ENCODE data around the gene KLHDC7B. TPM values are rescaled to one million over a fixed set of nuclear protein-coding genes. Genes with fewer than 3 reads are reported as not detected.

The KLHDC7B gene
- total RNA-seq, 1 experiment from 2014 or later: 1.8 TPM

DNA sequence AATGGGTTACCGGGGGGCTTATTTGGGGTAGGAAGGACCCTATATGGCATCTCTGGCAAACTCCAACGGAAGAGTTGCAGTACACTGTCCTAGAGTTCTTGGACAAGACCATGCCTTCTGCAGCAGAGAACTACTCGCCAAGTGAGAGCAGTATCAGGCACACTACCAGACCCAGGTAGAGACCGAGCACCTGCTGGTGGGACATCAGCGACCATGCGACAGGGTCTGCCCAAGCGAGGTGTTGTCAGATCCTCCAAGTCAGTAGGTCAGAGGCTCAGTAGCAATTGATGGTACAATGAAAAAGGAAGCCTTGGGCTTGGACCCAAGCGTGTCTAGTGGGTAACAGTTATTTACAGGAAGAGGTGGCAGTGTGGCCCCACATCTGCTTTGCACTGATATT, 40.1 kb downstream of the KLHDC7B start:
- H3K4me1 ChIP-seq (ENCODE audit: control insufficient read depth, insufficient read depth, low read length): 0 out of 2 replicates have a peak, but pooled peaks cover 2% of the 10 kb centered on the region
- H3K27ac ChIP-seq (ENCODE audit: low read length): no peak overlapping the region
- H3K9me3 ChIP-seq (ENCODE audit: control insufficient read depth, insufficient read depth, low read depth, low read length): no peaks in the 10 kb centered on the region
- H3K4me3 ChIP-seq (ENCODE audit: low read depth in 2 of 2, low read length in 2 of 2): no peak overlapping the region
- H3K36me3 ChIP-seq (ENCODE audit: control insufficient read depth, insufficient read depth, low read length): no peaks in the 10 kb centered on the region
- no TSS peak for BruUV-seq (replicated peaks)
- H3K27me3 ChIP-seq (ENCODE audit: control insufficient read depth, insufficient read depth, low read length): no peaks in the 10 kb centered on the region
- no peak for DNase-seq (ENCODE audit: low read depth, low spot score)
- CTCF ChIA-PET: no interaction called here
- intact Hi-C loops (cut with micrococcal nuclease; ENCODE audit: unreplicated experiment) (no loop called here), in situ Hi-C loops (cut with HindIII; ENCODE audit: low pct_unique_long_range_greater_than_20kb, low sequenced_read_pairs) (no loop called here)
- ATAC-seq: no peak
- POLR2A ChIA-PET: no interaction called here
- TF ChIP-seq SIN3A (IDR thresholded peaks at IDR 0.05; ENCODE audit: borderline replicate concordance, insufficient read depth, low read depth, low read length): no peak
- TF ChIP-seq, protein P1, sequence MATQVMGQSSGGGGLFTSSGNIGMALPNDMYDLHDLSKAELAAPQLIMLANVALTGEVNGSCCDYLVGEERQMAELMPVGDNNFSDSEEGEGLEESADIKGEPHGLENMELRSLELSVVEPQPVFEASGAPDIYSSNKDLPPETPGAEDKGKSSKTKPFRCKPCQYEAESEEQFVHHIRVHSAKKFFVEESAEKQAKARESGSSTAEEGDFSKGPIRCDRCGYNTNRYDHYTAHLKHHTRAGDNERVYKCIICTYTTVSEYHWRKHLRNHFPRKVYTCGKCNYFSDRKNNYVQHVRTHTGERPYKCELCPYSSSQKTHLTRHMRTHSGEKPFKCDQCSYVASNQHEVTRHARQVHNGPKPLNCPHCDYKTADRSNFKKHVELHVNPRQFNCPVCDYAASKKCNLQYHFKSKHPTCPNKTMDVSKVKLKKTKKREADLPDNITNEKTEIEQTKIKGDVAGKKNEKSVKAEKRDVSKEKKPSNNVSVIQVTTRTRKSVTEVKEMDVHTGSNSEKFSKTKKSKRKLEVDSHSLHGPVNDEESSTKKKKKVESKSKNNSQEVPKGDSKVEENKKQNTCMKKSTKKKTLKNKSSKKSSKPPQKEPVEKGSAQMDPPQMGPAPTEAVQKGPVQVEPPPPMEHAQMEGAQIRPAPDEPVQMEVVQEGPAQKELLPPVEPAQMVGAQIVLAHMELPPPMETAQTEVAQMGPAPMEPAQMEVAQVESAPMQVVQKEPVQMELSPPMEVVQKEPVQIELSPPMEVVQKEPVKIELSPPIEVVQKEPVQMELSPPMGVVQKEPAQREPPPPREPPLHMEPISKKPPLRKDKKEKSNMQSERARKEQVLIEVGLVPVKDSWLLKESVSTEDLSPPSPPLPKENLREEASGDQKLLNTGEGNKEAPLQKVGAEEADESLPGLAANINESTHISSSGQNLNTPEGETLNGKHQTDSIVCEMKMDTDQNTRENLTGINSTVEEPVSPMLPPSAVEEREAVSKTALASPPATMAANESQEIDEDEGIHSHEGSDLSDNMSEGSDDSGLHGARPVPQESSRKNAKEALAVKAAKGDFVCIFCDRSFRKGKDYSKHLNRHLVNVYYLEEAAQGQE (IDR thresholded peaks at IDR 0.05; ENCODE audit: insufficient read depth in 1 of 2, low read depth in 2 of 2, low read length in 1 of 2): no peak
- no peak for TF ChIP-seq TCF7L2 (IDR thresholded peaks at IDR 0.05; ENCODE audit: low read depth, low read length)
- no peak for TF ChIP-seq POLR2AphosphoS5 (IDR thresholded peaks at IDR 0.05; ENCODE audit: low read depth, low read length)
- TF ChIP-seq, protein P2, sequence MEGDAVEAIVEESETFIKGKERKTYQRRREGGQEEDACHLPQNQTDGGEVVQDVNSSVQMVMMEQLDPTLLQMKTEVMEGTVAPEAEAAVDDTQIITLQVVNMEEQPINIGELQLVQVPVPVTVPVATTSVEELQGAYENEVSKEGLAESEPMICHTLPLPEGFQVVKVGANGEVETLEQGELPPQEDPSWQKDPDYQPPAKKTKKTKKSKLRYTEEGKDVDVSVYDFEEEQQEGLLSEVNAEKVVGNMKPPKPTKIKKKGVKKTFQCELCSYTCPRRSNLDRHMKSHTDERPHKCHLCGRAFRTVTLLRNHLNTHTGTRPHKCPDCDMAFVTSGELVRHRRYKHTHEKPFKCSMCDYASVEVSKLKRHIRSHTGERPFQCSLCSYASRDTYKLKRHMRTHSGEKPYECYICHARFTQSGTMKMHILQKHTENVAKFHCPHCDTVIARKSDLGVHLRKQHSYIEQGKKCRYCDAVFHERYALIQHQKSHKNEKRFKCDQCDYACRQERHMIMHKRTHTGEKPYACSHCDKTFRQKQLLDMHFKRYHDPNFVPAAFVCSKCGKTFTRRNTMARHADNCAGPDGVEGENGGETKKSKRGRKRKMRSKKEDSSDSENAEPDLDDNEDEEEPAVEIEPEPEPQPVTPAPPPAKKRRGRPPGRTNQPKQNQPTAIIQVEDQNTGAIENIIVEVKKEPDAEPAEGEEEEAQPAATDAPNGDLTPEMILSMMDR (IDR thresholded peaks at IDR 0.05): no peak

DNA sequence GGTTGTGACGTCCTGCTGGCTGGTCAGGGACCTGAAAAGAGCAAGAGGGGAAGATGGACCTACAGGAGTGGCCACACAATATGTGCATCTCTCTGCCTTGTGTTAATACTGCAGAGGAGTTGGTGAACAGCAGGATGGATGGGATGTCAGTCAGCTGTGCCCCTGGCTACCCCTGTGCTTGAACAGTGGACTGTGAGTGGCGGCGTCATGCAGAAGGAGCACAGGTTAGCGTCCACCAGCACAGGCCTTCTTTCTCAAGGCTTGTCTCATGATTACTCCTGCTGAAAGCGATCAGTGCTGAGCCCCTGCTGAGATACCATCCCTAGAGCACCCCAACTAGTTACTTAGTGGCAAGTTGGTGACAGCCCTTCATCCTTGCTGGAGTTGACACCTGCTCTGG, 40.7 kb downstream of the KLHDC7B start:
- no TSS peak for BruUV-seq (replicated peaks)
- ATAC-seq (no peak), DNase-seq (ENCODE audit: low read depth, low spot score) (no peak)
- Histone ChIP-seq H3K4me3 (ENCODE audit: low read depth in 2 of 2, low read length in 2 of 2) (no peak overlapping the region), H3K36me3 (ENCODE audit: control insufficient read depth, insufficient read depth, low read length) (no peaks in the 10 kb centered on the region), H3K9me3 (ENCODE audit: control insufficient read depth, insufficient read depth, low read depth, low read length) (no peaks in the 10 kb centered on the region), H3K4me1 (ENCODE audit: control insufficient read depth, insufficient read depth, low read length) (no peaks in the 10 kb centered on the region), H3K27me3 (ENCODE audit: control insufficient read depth, insufficient read depth, low read length) (no peaks in the 10 kb centered on the region), H3K27ac (ENCODE audit: low read length) (no peak overlapping the region)
- ChIA-PET POLR2A (no interaction called here), CTCF (no interaction called here)
- intact Hi-C loops (cut with micrococcal nuclease; ENCODE audit: unreplicated experiment): no loop called here
- in situ Hi-C loops (cut with HindIII; ENCODE audit: low pct_unique_long_range_greater_than_20kb, low sequenced_read_pairs): no loop called here
- TF ChIP-seq, protein P2 (IDR thresholded peaks at IDR 0.05): no peak
- TF ChIP-seq, protein P1 (IDR thresholded peaks at IDR 0.05; ENCODE audit: insufficient read depth in 1 of 2, low read depth in 2 of 2, low read length in 1 of 2): no peak
- no peak for TF ChIP-seq TCF7L2 (IDR thresholded peaks at IDR 0.05; ENCODE audit: low read depth, low read length)
- no peak for TF ChIP-seq SIN3A (IDR thresholded peaks at IDR 0.05; ENCODE audit: borderline replicate concordance, insufficient read depth, low read depth, low read length)
- TF ChIP-seq POLR2AphosphoS5 (IDR thresholded peaks at IDR 0.05; ENCODE audit: low read depth, low read length): no peak

Measured in Panc1 (cell line).